ENCODE data around the gene SYT2. TPM values are rescaled to one million over a fixed set of nuclear protein-coding genes. Genes with fewer than 3 reads are reported as not detected.

The SYT2 gene
- total and polyA plus RNA-seq, 9 of the 15 experiments (the other 6 are each of a cell fraction or from before 2014, with no cell fraction given) = not detected

- H3K4me2 ChIP-seq (ENCODE audit: insufficient read depth, low read length) = no peak overlapping the region
- intact Hi-C loops (cut with micrococcal nuclease) = loop anchor here (10.0 kb wide), 2 partner anchors 99 to 259 kb away; partner anchors contain the start of genes PPP1R12B and UBE2T
- H3K4me3 ChIP-seq = no peak overlapping the region
- peaks cover 0 to 19% of the 10 kb centered on the region in 2 experiments; a peak in 3 of 5 replicates for H3K27me3 ChIP-seq (ENCODE audit: control insufficient read depth in 2 of 2, insufficient read depth in 2 of 2, low read length in 2 of 2)
- no peak for TF ChIP-seq POLR2AphosphoS5 (IDR thresholded peaks at IDR 0.05; ENCODE audit: control insufficient read depth, insufficient read depth, low read depth, low read length)
- no peak for TF ChIP-seq CREM (IDR thresholded peaks at IDR 0.05; ENCODE audit: low read depth)
- TF ChIP-seq SRF (CRISPR knock-in tag; IDR thresholded peaks at IDR 0.05) = no peak
- TF ChIP-seq GMEB1 (CRISPR knock-in tag; IDR thresholded peaks at IDR 0.05) = no peak
- in situ Hi-C loops (cut with MboI) = no loop called here
- H4K20me1 ChIP-seq (replicated peaks; ENCODE audit: control insufficient read depth, insufficient read depth, low read length) = peaks cover 14% of the 10 kb centered on the region
- H3K27ac ChIP-seq (ENCODE audit: extremely low read depth, low read depth, low read length) = no peak overlapping the region
- 31% methylated on average over 2 of the region's 2 CpGs for WGBS (ENCODE audit: insufficient coverage, low coverage, missing lambda C conversion rate)
- ATAC-seq = no peak
- ChIA-PET POLR2A (interaction anchor here (0.6 to 1.2 kb wide), 3 partner anchors 10 to 26 kb away, joined by 3 to 5 read pairs (median 3); no protein-coding TSS in a partner anchor), CTCF (ENCODE audit: low intra/inter-chr PET ratio) (no interaction called here)
- BruUV-seq (replicated peaks) = no TSS peak
- H2AFZ ChIP-seq (ENCODE audit: low read depth, low read length) = no peak overlapping the region
- no peaks in the 10 kb centered on the region for H3K9me1 ChIP-seq (ENCODE audit: control insufficient read depth, insufficient read depth, low read length)
- no peaks in the 10 kb centered on the region for H3K4me1 ChIP-seq (replicated peaks in 1 of 2; ENCODE audit: control insufficient read depth in 2 of 2, insufficient read depth in 2 of 2, low read length in 2 of 2)
- H3K36me3 ChIP-seq (ENCODE audit: control insufficient read depth, insufficient read depth, low read length) = no peaks in the 10 kb centered on the region
- DNase-seq (ENCODE audit: extremely low read depth in 1 of 4, low spot score in 3 of 4) = no peak
- no peak for FAIRE-seq
- H3K79me2 ChIP-seq (ENCODE audit: control insufficient read depth, insufficient read depth, low read length) = no peaks in the 10 kb centered on the region
- H3K9me3 ChIP-seq (replicated peaks; ENCODE audit: control insufficient read depth, insufficient read depth, low read depth, low read length) = no peaks in the 10 kb centered on the region
- H3K9ac ChIP-seq (ENCODE audit: insufficient read depth in 1 of 2, low read depth in 2 of 2, low read length in 2 of 2) = no peak overlapping the region
Observed at GRCh38 chr1:202603435-202603834, 106.8 kb downstream of the SYT2 start.
